HepG2 (cell line): ENCODE data around the gene SPRED2. TPM values are rescaled to one million over a fixed set of nuclear protein-coding genes. Genes with fewer than 3 reads are reported as not detected.
A peak's percentile ranks its signal among the peaks of the same experiment; 100 is the strongest.

ENCODE experiments used
- CENPT ChIP-seq: sonication (generic); formaldehyde crosslinking; IDR thresholded peaks from 2 replicates; pipeline ENCODE4 v1.8.0; 2022; ENCODE audit warnings: low read depth, mild to moderate bottlenecking, moderate library complexity, missing genetic modification reagents
- CREM ChIP-seq, 2 experiments: sonication (generic) in 1 of 2; formaldehyde crosslinking in 1 of 2; IDR thresholded peaks; 2 replicates each; pipeline versions ENCODE4 v1.4.0 to v1.6.1; 2016 to 2020; ENCODE audit warnings: antibody characterized with exemption in 1 of 2, mild to moderate bottlenecking in 1 of 2, missing genetic modification reagents in 1 of 2
- DMTF1 ChIP-seq: sonication (generic); formaldehyde crosslinking; IDR thresholded peaks from 2 replicates; pipeline ENCODE4 v1.4.0; 2020; ENCODE audit warnings: mild to moderate bottlenecking, missing genetic modification reagents
- FOXO1 ChIP-seq: sonication (generic); formaldehyde crosslinking; IDR thresholded peaks from 2 replicates; pipeline ENCODE4 v1.4.0; 2020; ENCODE audit warnings: missing genetic modification reagents
- GABPA ChIP-seq, 2 experiments: IDR thresholded peaks; 2 replicates each; pipeline ENCODE4 v1.6.1; 2011 to 2016; ENCODE audit warnings: low read depth in 2 of 2, low read length in 1 of 2, missing biosample characterization in 1 of 2, missing genetic modification characterization in 1 of 2
- HIC2 ChIP-seq: sonication (generic); formaldehyde crosslinking; IDR thresholded peaks from 2 replicates; pipeline ENCODE4 v1.9.0; 2022; ENCODE audit warnings: low read depth, missing genetic modification reagents
- NCOA2 ChIP-seq: sonication (generic); formaldehyde crosslinking; IDR thresholded peaks from 2 replicates; pipeline ENCODE4 v1.8.0; 2022; ENCODE audit warnings: inconsistent platforms
- RBAK ChIP-seq: sonication (generic); formaldehyde crosslinking; IDR thresholded peaks from 2 replicates; pipeline ENCODE4 v1.5.1; 2020; ENCODE audit warnings: mild to moderate bottlenecking, missing genetic modification reagents
- RFXANK ChIP-seq: IDR thresholded peaks from 2 replicates; pipeline ENCODE4 v1.6.1; 2016
- ZBED4 ChIP-seq: sonication (generic); formaldehyde crosslinking; IDR thresholded peaks from 2 replicates; pipeline ENCODE4 v1.4.0; 2020; ENCODE audit warnings: missing genetic modification reagents, borderline replicate concordance
- ZNF280D ChIP-seq: sonication (generic); formaldehyde crosslinking; IDR thresholded peaks from 2 replicates; pipeline ENCODE4 v1.5.1; 2020; ENCODE audit warnings: mild to moderate bottlenecking, missing genetic modification reagents
- ZNF362 ChIP-seq: sonication (generic); formaldehyde crosslinking; IDR thresholded peaks from 2 replicates; pipeline ENCODE4 v1.4.0; 2020; ENCODE audit warnings: missing genetic modification reagents, mild to moderate bottlenecking, borderline replicate concordance
- ZNF615 ChIP-seq: sonication (generic); formaldehyde crosslinking; IDR thresholded peaks from 2 replicates; pipeline ENCODE4 v1.5.0; 2020; ENCODE audit warnings: mild to moderate bottlenecking, missing genetic modification reagents, borderline replicate concordance
- ZNF746 ChIP-seq: sonication (generic); formaldehyde crosslinking; IDR thresholded peaks from 2 replicates; pipeline ENCODE4 v1.8.0; 2022; ENCODE audit warnings: mild to moderate bottlenecking, missing genetic modification reagents
- ZNF766 ChIP-seq: sonication (generic); formaldehyde crosslinking; IDR thresholded peaks from 2 replicates; pipeline ENCODE4 v1.5.0; 2020; ENCODE audit warnings: missing genetic modification reagents, borderline replicate concordance
- ZNF83 ChIP-seq: sonication (generic); formaldehyde crosslinking; IDR thresholded peaks from 2 replicates; pipeline ENCODE4 v1.4.0; 2020; ENCODE audit warnings: missing genetic modification reagents, mild to moderate bottlenecking, borderline replicate concordance
- polyA plus RNA-seq, 8 experiments: library from polyadenylated mRNA; depleted of rRNA in 3 of 8; stranded (reverse) in 7 of 8; unstranded in 1 of 8; fragments of >200 nt; fragmentation: Illumina TruSeq in 4 of 8; extraction: Trizol in 4 of 8; gene quantifications; 2 replicates each; pipeline versions ENCODE4 v1.2.1 to v1.2.3, GENCODE V29; 2011 to 2016; ENCODE audit warnings: low read depth in 4 of 8, missing spikeins in 1 of 8, mixed read lengths in 1 of 8; ENCODE audit not compliant: insufficient read depth in 1 of 8
- total RNA-seq, 5 experiments: library from RNA; depleted of rRNA; stranded (reverse); fragments of >200 nt; fragmentation: Illumina TruSeq; extraction: Trizol; gene quantifications; 2 replicates each; pipeline ENCODE4 v1.2.3, GENCODE V29; 2016; ENCODE audit warnings: low read depth in 1 of 5

Gene SPRED2
- total and polyA plus RNA-seq, 2 of the 13 experiments (the other 11 are each of a cell fraction or from before 2014, with no cell fraction given): 13.0 to 37.0 TPM

- TF ChIP-seq HIC2 (CRISPR knock-in tag) (no peak), ZNF766 (no peak; the same call in 1 of the 2 replicates), CENPT (CRISPR knock-in tag) (no peak), RFXANK (no peak), FOXO1 (CRISPR knock-in tag) (peak; percentile 69), CREM (IDR thresholded peaks at IDR 0.05) (no peak), CREM (CRISPR knock-in tag; IDR thresholded peaks at IDR 0.05) (no peak), GABPA (IDR thresholded peaks at IDR 0.05; ENCODE audit: low read depth, low read length) (peak; percentile 29; the same call in 1 of the 2 replicates), GABPA (CRISPR knock-in tag; IDR thresholded peaks at IDR 0.05; ENCODE audit: low read depth) (no peak), ZNF83 (CRISPR knock-in tag) (peak; percentile 8; the same call in 1 of the 2 replicates), ZBED4 (peak; percentile 49; the same call in 1 of the 2 replicates), ZNF746 (peak; percentile 93), ZNF280D (CRISPR knock-in tag) (peak; percentile 86), RBAK (no peak), NCOA2 (no peak; the same call in 1 of the 2 replicates), DMTF1 (CRISPR knock-in tag) (no peak), ZNF615 (peak; percentile 48; the same call in 1 of the 2 replicates), ZNF362 (CRISPR knock-in tag) (peak; percentile 81)
Measured at GRCh38 chr2:65435625-65436168, 3.3 kb upstream of the SPRED2 start (continued).
